ENCODE measurements around the gene SMIM29.

SMIM29 gene

DNA sequence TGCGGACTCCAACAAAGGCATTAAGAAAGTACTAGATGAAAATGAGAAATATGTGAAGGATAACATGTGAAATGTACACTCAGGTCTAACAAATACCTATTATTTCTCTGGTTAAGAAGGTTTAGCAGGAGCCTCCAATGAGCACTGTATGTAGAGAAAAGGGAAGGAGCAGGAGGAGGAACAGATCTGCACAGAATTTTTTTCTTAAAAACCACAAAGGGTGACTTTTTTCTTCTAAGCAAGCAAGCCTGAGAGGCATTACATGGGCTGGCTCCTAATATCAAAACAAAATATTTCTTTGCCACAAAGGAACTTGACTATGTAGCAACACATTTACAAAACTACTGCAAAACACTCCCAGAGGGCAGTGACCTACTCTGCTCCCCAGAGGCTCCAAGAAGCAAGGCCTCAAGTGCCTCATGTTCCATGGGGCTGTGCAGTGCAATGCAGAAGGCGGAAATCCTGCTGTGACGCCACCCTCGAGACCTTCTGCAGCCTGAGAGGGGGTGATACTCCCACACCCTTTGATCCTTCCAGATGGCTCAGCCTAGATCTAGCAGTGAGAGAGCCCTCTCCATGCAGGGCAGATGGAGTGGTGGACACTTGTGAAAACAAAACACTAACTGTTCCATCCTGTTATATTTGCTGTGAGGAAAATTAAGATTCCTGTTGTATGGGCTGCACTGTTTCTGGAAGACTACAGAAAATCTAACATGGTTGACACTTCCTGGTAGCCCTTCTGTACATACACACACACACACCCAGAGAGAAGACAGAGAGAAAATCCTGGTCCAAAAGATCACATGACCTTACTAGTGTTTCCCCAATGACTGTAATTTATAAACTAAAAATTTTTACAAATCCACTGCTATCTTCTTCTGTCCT, 36.0 kb upstream of the SMIM29 start:
- H3K9me2 ChIP-seq (replicated peaks; ENCODE audit: control insufficient read depth, low read length) = no peaks in the 10 kb centered on the region
- no peak for TF ChIP-seq EZH2phosphoT487 (IDR thresholded peaks at IDR 0.05; ENCODE audit: borderline replicate concordance, low read length)
- TF ChIP-seq, protein P1, sequence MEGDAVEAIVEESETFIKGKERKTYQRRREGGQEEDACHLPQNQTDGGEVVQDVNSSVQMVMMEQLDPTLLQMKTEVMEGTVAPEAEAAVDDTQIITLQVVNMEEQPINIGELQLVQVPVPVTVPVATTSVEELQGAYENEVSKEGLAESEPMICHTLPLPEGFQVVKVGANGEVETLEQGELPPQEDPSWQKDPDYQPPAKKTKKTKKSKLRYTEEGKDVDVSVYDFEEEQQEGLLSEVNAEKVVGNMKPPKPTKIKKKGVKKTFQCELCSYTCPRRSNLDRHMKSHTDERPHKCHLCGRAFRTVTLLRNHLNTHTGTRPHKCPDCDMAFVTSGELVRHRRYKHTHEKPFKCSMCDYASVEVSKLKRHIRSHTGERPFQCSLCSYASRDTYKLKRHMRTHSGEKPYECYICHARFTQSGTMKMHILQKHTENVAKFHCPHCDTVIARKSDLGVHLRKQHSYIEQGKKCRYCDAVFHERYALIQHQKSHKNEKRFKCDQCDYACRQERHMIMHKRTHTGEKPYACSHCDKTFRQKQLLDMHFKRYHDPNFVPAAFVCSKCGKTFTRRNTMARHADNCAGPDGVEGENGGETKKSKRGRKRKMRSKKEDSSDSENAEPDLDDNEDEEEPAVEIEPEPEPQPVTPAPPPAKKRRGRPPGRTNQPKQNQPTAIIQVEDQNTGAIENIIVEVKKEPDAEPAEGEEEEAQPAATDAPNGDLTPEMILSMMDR (IDR thresholded peaks at IDR 0.05; ENCODE audit: low read depth, low read length, poor library complexity, severe bottlenecking) = no peak
- no peak overlapping the region for H3K27ac ChIP-seq (ENCODE audit: low read depth, low read length)
- peaks cover 27% of the 10 kb centered on the region for H3K36me3 ChIP-seq (ENCODE audit: control insufficient read depth, low read length)
- H3K4me2 ChIP-seq (ENCODE audit: low read length) = no peak overlapping the region
- no peaks in the 10 kb centered on the region for H4K20me1 ChIP-seq (ENCODE audit: control insufficient read depth, insufficient read depth, low read depth, low read length)
- H3K4me1 ChIP-seq (ENCODE audit: control insufficient read depth, low read length) = peaks cover 24% of the 10 kb centered on the region
- no peak overlapping the region for H3K4me3 ChIP-seq (ENCODE audit: low read length)
- no peaks in the 10 kb centered on the region for H3F3A ChIP-seq (ENCODE audit: control insufficient read depth, insufficient read depth)
- H3K27me3 ChIP-seq (ENCODE audit: control insufficient read depth, low read length) = no peaks in the 10 kb centered on the region
- no peaks in the 10 kb centered on the region for H3K9me3 ChIP-seq (ENCODE audit: control insufficient read depth, insufficient read depth, low read length)
- no peaks in the 10 kb centered on the region for H3K79me2 ChIP-seq (ENCODE audit: control insufficient read depth, low read length)

DNA sequence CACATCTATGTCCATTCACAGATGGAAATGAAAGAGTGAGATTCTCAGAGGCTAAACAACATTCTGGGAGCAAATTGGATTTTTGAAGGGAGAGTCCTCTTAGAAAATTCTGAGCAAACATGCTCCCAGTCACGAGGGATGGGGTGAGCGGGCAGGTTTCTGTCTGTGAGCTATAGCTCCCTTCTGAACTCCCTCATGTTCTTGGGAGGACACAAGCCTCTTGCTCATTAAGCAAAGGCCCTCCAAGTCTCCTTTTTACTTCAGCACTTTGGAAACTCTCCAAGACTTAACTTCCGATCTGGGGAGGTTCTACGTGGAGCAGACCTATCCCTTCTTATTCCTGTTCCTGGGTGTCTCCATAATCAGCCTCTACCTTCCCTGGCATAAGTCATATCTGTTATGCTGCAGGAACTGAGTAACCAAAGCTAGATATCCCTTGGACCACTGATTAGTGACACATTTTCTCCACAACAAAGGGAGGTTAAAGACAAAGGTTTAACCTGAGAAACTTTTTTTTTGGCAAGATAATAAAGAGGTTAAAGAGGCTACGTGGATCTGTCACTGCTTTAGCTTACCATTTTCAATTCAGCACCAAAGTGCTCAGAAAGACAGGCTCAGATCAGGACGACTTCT, 33.0 kb upstream of the SMIM29 start:
- TF ChIP-seq EZH2phosphoT487 (IDR thresholded peaks at IDR 0.05; ENCODE audit: borderline replicate concordance, low read length) = no peak
- TF ChIP-seq, protein P1 (IDR thresholded peaks at IDR 0.05; ENCODE audit: low read depth, low read length, poor library complexity, severe bottlenecking) = no peak
- Histone ChIP-seq H3K27me3 (ENCODE audit: control insufficient read depth, low read length) (no peaks in the 10 kb centered on the region), H3K9me3 (ENCODE audit: control insufficient read depth, insufficient read depth, low read length) (no peaks in the 10 kb centered on the region), H3K79me2 (ENCODE audit: control insufficient read depth, low read length) (no peaks in the 10 kb centered on the region), H3K4me3 (ENCODE audit: low read length) (no peak overlapping the region), H4K20me1 (ENCODE audit: control insufficient read depth, insufficient read depth, low read depth, low read length) (no peaks in the 10 kb centered on the region), H3K9me2 (replicated peaks; ENCODE audit: control insufficient read depth, low read length) (no peaks in the 10 kb centered on the region), H3K36me3 (ENCODE audit: control insufficient read depth, low read length) (peaks cover 12% of the 10 kb centered on the region), H3F3A (ENCODE audit: control insufficient read depth, insufficient read depth) (no peaks in the 10 kb centered on the region), H3K27ac (ENCODE audit: low read depth, low read length) (no peak overlapping the region), H3K4me1 (ENCODE audit: control insufficient read depth, low read length) (peaks cover 14% of the 10 kb centered on the region), H3K4me2 (ENCODE audit: low read length) (no peak overlapping the region)

DNA sequence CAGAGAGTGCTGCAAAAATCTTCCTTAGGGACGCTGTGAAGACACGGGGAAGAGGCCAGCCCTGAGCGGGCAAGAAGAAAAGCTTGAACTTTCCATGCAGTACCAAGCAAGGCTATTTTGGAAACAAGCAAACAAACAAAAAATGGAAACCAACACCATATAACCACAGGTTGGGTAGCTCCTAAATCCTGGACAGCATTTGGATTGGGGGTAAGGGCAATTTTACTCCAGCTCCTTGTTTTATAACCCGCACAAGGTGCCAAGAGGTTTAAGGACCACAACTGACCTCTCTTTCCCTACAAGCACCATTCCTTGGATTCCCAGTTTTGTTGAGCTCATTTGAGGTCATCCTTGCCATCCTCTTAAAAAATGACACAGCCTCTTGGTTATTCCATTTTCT, 31.4 kb upstream of the SMIM29 start:
- peaks cover 7% of the 10 kb centered on the region; the same call in 1 of the 2 replicates for H3K36me3 ChIP-seq (ENCODE audit: control insufficient read depth, low read length)
- no peak overlapping the region for H3K4me2 ChIP-seq (ENCODE audit: low read length)
- H3F3A ChIP-seq (ENCODE audit: control insufficient read depth, insufficient read depth) = peaks cover 3% of the 10 kb centered on the region; the same call in 1 of the 2 replicates
- H3K9me2 ChIP-seq (replicated peaks; ENCODE audit: control insufficient read depth, low read length) = no peaks in the 10 kb centered on the region
- H3K9me3 ChIP-seq (ENCODE audit: control insufficient read depth, insufficient read depth, low read length) = no peaks in the 10 kb centered on the region
- no peaks in the 10 kb centered on the region for H4K20me1 ChIP-seq (ENCODE audit: control insufficient read depth, insufficient read depth, low read depth, low read length)
- no peaks in the 10 kb centered on the region for H3K79me2 ChIP-seq (ENCODE audit: control insufficient read depth, low read length)
- H3K27me3 ChIP-seq (ENCODE audit: control insufficient read depth, low read length) = no peaks in the 10 kb centered on the region
- H3K4me3 ChIP-seq (ENCODE audit: low read length) = no peak overlapping the region
- no peak overlapping the region for H3K27ac ChIP-seq (ENCODE audit: low read depth, low read length)
- H3K4me1 ChIP-seq (ENCODE audit: control insufficient read depth, low read length) = peaks cover 12% of the 10 kb centered on the region
- TF ChIP-seq, protein P1 (IDR thresholded peaks at IDR 0.05; ENCODE audit: low read depth, low read length, poor library complexity, severe bottlenecking) = no peak
- TF ChIP-seq EZH2phosphoT487 (IDR thresholded peaks at IDR 0.05; ENCODE audit: borderline replicate concordance, low read length) = no peak

Data from DOHH2 (cell line).